Fibroblast of lung (primary cell): ENCODE results near the gene HOXB5.

ENCODE experiments used
- EZH2 ChIP-seq: IDR thresholded peaks from 2 replicates; pipeline ENCODE4 v1.5.1; 2012; ENCODE audit warnings: low read length, control low read depth, mild to moderate bottlenecking; ENCODE audit errors: missing control alignments
- TF ChIP-seq, protein P1 (sequence below), 2 donors: IDR thresholded peaks in 1 of 2; conservative IDR thresholded peaks in 1 of 2; 1 replicate in 1 of 2; 2 replicates in 1 of 2; pipeline ENCODE4 v1.5.1; 2011 to 2012; ENCODE audit warnings: low read length in 2 of 2, control low read depth in 1 of 2, inconsistent platforms in 1 of 2, low read depth in 1 of 2, mild to moderate bottlenecking in 1 of 2

GRCh38 chr17:48610282-48611211 lies 17.0 kb upstream of the HOXB5 start, which contains the start of gene HOXB7:
- TF ChIP-seq, protein P1, sequence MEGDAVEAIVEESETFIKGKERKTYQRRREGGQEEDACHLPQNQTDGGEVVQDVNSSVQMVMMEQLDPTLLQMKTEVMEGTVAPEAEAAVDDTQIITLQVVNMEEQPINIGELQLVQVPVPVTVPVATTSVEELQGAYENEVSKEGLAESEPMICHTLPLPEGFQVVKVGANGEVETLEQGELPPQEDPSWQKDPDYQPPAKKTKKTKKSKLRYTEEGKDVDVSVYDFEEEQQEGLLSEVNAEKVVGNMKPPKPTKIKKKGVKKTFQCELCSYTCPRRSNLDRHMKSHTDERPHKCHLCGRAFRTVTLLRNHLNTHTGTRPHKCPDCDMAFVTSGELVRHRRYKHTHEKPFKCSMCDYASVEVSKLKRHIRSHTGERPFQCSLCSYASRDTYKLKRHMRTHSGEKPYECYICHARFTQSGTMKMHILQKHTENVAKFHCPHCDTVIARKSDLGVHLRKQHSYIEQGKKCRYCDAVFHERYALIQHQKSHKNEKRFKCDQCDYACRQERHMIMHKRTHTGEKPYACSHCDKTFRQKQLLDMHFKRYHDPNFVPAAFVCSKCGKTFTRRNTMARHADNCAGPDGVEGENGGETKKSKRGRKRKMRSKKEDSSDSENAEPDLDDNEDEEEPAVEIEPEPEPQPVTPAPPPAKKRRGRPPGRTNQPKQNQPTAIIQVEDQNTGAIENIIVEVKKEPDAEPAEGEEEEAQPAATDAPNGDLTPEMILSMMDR (conservative IDR thresholded peaks at IDR 0.05 in 1 of 2, IDR thresholded peaks at IDR 0.05 in 1 of 2; ENCODE audit: low read depth in 1 of 2, low read length in 2 of 2), result no peak
- TF ChIP-seq EZH2, result no peak
